Endometrial microvascular endothelial cells (primary cell): ENCODE results near the gene LRCH1. TPM values are rescaled to one million over a fixed set of nuclear protein-coding genes. Genes with fewer than 3 reads are reported as not detected.

ENCODE experiments used
- in situ Hi-C: cut with HindIII; loops from 2 replicates; pipeline ENCODE4 v1.10.0; 2017; ENCODE audit warnings: low sequenced_read_pairs, low pct_unique_long_range_greater_than_20kb; ENCODE audit errors: inconsistent ontology term
- total RNA-seq: library from RNA; depleted of rRNA; stranded (reverse); fragments of >200 nt; gene quantifications from one replicate; pipeline ENCODE4 v1.2.3, GENCODE V29; 2015; ENCODE audit errors: inconsistent ontology term

Gene LRCH1
- total RNA-seq, 1 donor from 2014 or later = 13.2 TPM

DNA sequence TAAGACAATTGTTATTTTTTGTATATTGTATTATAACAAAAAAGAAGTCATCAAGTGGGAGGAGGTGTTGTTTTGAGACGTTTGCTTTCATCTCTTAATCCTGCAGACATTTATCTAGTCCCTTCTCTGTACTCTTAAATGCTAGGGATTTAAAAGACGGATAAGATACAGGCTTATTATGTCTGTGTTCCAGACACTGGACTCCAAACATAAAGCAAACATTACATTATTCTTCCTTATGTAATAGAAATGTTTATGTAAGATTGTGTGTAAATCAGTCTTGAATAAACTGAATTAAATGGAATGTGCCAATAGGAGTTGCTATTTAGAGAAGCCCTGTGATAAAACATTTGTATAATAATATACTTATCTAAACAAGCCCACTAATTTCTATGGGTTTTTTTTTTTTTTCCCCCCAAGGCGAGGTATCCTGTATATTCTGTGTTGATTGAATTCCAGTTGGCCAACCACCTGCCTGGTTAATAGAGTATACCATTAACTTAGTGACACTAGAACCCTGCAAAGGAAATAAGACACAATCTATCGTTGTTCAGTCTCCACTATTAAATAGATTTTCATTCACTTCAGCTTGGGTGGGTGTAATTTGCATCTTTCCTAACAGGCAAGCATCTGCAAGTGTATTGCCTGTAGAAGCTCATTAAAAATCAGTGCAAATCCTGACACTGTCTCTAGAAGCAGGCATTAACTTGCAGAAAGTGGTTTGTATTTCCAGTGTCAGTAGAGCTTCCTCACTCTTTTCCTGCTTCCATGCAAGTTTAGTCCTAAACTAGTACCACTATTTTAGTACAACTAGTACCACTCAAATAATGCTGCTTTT, 69.0 kb downstream of the LRCH1 start:
- in situ Hi-C loops = no loop called here

DNA sequence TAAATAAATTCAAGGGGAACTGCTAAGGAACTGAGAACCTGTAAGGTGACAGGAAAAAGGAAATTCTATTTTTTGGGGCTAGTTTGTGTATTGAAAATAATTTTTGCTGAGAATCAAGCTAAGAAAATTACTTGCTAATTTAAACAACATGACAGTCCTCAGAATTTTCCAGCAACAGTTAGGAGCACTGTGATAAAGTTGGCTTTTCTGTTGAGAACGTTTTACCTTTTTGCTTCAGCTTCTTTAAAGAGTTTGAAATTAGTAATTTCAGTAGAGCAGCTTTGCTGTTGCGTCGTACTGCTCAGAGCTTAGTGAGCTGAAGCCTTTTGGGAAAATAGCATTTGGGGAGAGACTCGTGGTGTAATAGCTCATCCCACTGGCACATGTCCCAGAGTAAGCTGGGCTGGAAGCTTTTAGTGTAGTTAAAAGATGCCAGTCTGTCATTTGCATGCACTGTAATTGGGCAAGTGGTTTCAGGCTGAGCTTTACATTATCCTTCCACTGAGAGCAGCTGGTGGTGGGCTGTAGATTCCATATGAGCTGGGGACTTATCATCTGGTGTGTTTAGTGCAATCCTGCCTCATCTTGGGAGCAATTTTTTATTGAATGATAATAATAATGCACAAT, 69.8 kb downstream of the LRCH1 start:
- in situ Hi-C loops = no loop called here

DNA sequence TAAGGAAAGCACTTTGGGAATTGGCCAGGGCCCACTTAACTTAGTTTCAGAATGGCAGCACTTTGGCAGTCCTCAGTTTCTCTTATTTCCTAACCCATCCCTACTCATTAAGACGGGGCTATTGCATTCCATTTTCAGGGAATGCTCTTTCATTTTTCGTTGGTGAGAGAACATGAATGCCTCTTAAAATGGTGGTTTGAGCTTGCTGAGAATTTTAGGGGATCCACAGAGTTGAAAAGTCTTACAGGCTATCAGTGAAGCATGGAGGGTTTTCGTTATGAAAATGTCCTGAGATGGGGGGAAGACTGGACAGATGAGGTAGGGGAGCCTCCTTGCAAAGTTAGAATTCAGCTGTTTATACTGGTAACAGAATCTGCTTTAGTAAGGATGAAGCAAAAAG, 71.4 kb downstream of the LRCH1 start:
- in situ Hi-C loops = no loop called here

DNA sequence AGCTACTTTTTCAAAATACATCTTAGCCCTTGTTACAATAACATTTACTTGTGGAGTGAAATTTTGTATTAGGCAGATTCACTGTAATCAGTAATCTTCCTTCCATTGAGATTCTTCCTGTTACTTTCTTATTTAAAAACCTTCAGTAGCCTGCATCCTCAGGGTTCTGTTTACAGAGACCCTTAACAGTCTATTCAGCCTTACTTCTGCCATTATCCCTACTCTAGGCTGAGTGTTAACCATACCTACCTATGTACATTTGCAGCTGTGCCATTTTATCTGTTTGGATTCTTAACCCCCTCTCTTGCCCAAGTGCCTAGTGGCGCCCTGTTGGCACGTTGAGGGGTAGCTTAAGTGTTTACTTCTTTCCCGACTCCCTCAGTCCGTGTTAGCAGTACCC, 71.9 kb downstream of the LRCH1 start:
- in situ Hi-C loops = no loop called here

DNA sequence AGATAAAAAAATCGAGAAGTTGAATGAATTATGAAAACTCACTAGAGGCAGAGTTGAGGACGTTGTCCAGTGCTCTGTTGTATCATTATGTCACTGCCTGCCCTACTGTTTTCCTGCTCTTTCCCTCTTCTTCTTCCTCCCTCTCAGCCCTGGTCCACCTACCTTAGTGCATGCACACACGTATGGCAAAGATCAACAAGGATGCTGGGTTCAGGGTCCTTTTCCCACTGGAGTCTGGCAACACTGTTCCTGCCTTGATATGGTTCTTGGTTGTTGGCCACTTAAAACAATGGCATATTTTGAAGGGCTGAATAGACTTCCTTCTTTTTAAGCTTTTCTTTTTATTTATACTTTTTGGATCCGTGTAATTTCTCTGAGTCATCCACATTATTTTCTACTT, 74.5 kb downstream of the LRCH1 start:
- in situ Hi-C loops = no loop called here

DNA sequence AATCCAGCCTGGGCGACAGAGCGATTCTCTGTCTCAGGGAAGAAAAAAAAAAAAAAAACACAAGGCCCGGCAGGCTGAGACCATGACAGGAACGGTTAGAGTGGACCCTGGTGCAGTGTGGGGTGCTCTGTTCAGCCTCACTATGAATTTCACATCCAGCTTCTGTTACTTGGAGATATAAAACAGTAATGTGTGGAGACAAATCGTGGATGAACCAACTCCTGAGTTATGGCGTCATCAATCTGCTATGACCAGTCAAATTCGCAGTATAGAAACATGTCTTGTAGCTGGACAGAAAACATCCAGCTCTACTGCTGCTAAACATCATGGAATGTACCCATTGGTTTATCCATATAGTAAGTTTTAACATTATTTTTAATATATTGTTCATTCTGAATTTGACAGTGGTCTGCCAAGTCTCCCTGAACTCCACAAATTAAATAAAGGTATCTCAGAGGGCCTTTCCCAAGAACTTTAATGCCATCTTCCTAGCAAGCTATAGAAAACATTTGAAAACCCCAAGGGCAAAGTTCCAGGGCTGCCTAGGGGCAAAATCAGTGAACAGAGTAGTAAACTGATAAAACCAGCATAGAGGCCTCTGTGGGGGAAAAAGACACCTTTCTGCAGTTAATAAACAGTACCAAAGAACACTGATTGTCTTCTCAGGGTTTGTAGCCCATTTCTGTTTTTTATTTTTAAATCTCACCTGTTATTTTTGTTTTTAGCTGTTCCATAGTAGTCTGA, 75.8 kb downstream of the LRCH1 start:
- in situ Hi-C loops = no loop called here

DNA sequence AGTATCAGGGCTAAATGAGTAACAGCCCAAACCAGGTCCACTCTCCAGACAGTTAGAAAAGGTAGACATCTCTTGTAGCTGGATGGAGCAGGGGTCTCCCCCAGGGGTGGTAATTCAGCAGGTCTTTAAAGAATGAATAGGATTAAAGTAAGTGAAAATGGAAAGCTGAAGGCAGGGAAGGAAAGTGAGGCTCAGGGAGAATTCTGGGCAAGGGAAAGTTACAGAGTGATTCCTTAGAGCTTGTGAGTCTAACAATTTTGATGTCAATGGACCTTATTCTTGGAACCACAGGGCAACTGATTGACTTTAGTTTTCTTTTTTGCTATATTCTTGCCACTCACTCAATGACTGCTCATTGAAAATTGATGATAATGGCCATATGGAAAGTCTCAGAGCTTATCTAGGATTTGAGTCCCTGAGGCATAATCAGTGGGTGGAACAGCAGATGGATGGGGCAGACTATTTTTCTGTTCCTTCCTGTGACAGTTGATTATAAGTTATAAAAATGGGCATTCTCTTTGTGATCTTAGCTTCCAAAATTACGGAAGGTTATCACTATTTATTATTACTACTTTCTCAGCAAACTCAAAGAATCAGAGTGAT, 76.9 kb downstream of the LRCH1 start:
- in situ Hi-C loops = no loop called here

DNA sequence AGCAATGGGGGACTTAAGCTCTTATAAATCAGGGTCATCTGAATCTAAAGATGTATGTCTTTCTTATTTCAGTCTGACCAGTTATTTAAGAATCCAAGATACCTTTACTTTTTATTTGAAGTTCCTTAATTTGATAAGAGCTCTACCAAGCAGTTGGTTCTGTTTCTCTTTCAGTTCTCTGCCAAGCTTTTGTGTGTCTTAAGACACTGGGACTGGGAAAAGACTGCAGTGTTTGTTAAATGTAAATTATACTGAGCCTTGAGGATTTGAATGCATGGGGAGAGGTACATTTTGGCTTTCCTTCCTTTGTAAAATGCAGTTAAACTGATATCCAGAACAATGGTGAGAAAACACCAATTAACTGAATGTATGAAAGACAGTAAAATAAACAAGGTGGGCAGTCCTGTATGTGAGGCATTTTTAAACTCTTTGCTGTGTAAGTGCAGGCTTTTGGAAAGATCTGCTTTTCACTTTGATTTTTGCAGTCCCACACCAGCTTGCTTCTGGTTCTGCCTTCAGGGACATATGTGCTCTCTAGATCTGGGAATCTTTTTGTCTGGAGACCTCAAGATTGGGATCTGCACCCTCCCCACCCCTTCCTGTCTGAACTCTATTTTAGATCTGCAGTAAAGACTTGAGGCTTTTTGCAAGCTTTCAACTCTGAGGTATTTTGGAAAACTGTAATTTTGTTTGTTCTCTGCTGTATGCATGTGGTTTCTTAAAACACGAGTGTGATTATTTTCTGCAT, 77.6 kb downstream of the LRCH1 start:
- in situ Hi-C loops = no loop called here

DNA sequence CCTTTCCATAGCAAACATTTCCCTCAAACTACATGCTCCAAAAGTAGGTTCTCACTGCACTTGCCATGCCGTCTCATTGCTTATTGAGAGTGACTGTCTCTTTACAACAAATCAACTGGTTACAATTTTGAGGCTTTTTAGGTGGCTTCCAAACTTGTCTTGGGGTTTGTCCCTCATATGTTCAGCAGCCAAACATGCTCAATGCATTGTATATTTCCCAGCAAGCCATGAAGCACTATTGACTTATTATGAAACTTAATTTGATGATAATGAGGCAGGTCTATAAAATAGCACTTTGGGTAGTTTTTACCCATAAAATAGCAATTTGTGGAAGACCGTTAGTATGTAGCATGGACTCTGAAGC, 78.2 kb downstream of the LRCH1 start:
- in situ Hi-C loops = no loop called here

DNA sequence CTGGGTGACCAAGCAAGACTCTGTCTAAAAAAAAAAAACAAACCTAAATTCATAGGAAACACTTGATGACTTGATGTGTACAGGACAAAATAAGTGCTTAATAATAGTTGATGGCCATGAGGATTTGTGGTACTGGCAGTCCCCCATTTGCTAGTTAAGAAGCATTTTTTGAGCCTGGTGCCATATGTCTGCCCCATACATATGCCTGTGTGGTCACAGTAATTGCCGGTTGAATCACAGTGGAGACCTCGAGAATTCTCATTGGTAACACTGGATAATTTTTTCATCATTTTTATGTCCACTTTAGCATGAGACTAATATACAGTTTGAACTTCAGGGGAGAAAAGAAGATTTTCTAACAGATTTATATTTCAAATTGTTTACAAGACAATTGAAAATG, 79.2 kb downstream of the LRCH1 start:
- in situ Hi-C loops = no loop called here

DNA sequence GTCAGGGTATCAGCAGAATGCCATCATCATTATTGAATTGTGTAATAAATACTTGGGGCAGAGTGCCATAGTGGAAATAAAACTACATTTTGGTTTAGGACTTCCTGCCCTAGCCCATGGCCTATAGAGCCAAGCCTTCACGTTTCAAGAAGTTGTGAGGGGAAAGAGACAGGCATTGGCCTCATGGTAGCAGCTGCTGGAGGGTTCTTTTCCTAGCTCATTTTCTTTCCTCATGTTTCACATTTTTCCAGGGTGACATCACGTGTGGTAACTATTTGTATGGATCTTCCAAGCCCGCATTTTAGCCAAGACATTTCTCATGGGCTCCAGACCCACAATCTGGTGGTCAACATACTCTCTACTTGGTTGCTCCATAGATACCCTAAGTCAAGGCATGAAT, 80.4 kb downstream of the LRCH1 start:
- in situ Hi-C loops = no loop called here

DNA sequence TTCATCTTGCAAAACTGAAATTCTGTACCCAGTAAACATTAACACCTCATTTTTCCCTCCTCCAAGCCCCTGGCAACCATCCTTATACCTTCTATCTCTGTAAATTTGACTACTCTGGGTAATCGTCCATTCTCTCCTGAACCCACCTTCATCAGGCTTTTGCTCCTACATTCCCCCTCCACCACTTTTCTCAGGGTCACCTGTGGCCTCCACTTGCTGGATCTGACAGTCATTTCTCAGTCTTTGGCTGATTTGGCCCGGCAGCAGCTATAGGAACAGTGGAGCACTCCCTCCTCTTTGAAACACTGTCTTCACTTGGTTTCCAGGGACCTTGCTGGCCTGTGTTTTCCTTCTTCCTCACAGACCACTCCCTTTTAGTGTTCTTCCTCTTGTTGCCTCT, 83.5 kb downstream of the LRCH1 start:
- in situ Hi-C loops = no loop called here

DNA sequence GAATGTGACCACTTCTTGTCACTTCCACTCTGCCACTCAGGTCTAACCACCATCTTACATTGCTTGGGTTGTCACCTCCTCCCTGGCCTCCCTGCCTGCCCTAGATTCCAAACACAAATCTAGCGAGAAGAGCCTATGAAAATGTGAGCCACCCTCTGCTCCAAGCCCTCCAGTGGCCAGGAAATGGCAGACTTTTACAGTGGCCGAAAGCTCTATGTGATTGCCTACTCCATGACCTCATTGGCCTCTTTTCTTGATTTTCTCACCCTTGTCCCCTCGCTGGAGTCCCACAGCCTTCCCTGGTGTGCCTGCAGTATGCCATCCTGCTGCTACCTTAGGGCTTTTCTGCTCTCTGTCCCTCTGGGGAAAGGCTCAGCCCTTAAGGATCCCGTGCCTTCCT, 84.2 kb downstream of the LRCH1 start:
- in situ Hi-C loops = no loop called here

DNA sequence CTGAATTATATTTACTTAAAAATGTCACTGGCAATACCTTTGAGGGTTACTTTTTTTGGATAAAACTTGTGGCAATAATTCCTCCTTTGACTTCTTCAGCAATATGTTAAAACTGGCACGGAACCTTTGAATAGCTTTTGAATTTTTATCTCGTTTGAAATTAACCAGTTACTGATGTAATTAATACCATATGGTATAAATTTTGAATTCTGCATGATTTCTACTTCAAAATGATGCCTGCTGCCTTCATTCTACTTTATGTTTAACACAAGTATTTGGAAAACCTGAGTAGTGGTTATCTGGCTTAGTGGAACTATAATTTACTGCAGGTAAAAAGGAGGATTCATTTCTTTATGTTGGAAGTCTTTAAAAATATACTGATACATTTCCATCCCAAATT, 85.3 kb downstream of the LRCH1 start:
- in situ Hi-C loops = no loop called here

DNA sequence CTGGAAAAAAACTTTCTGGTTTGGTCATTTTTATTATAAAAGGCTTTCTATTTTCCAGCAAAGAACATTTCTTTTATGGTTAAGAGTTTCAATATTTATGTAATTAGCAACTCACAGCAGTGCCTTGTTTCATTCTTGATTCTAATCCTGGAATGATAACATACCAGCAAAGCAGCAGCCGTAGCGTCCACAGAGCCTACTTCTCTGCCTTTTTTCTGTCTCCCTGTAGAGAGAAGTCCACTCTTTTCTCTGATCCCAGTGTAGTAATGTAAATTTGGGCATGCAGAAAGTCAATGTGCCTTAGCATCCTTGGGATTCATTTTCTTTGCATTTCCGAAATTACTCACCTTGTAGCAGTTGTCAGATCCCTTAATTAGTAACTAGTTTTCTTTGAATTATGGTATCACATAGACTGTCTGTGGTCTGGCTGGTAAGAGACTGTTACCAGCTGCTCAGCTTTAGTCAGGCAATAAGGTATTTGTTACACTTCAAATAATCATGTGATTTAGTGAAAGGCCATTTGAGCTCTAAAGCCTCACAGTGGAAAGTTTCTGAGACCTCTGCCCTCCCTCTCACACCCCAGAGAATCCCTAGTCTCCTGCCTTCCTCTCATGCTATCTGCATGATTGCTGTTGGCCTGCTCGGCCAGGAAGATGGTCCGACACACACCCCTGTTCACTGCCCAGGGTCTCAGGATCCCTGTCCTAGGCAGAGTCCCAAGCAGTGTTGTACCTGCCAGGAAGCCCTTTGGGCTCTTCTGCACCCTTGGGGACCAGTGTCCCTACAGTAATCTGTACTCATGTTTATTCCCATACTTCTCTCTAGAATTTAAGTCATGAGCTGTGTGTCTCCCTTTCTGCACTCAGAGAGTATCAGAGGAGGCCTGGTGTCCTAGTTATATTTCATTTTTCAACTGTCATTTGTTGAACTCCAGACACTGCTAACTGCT, 86.3 kb downstream of the LRCH1 start:
- in situ Hi-C loops = no loop called here

DNA sequence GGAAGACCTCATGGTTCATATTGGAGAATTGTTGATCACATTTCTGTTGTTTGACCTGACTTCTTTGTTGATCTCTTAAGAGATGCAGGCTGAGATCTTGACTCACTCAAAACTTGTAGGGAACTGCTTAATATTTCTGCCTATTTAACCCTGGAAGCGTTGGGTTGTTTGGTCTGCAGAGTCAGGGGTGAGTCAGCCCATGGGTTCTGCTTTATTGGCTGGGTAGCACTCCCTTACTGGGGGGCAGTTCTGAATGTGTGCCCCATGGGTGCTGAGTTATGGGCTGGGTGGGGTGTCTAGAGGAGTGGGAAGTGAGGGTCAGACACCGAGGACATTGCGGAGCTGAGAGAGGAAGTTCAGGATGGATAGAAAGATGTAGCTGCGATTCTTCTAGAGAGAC, 87.9 kb downstream of the LRCH1 start:
- in situ Hi-C loops = no loop called here

DNA sequence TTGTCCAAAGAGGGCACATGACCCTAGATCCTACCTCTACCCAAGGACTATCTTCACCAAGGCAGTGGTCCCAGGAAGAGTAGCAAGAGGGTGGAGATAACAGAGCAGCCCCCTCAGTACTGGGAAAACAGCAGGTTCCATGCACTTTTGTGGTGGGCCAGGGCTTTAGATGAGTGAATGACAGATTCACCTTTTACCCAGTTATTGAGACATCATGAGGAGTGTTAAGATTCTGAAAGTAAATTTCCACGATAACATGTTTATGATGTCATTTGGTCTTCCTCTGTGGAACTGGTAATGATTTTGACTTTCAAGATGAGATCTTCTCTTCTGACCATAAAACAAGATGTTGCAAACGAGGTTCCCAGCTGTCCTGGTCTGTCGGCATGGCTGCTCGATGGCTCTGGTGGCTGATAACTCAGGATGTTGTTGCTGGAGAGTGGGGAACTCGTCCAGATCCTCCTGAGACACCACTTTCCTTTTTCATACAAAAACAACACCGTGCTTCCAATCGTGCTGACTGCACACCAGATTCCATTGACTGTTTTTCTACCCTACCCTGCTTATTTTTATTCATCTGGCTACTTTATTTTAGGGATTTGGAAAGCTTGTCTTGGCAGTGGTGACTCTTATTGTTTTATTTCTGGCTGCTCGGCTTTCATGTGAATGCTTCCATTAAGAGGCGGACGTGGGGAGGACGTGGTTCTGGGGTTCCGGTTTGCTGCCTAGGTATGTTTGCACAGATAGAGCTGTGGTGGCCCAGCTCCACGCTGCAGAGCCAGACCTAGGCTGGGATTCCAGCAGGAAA, 88.5 kb downstream of the LRCH1 start:
- in situ Hi-C loops = no loop called here
